Measurements from ENCODE around the gene TMEM19. TPM values are rescaled to one million over a fixed set of nuclear protein-coding genes. Genes with fewer than 3 reads are reported as not detected.

Gene TMEM19
- total RNA-seq, 2 donors from 2014 or later: 16.2 to 29.7 TPM

DNA sequence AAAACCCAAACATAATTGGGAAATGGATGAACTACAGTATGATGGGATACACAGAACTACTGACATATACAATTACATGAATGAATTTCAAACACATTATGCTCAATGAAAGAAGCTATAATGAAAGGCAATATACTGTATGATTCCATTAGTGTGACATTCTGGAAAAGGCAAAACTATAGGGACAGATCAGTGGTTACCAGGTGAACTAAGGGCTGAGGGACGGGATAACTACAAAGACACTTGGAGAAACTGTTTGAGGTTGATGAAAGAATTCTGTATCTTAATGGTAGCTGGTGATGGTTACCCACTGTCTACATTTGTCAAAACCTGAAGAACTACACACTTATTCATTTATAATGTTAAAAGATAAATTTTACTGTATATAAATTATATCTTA is 30.0 kb upstream of the TMEM19 start:
- Mint-ChIP-seq H3K4me3 (peak overlapping the region; percentile 67), H3K36me3 (ENCODE audit: low read depth) (no peaks in the 10 kb centered on the region), H3K4me1 (peaks cover 24% of the 10 kb centered on the region), H3K9me3 (no peaks in the 10 kb centered on the region), H3K27ac (peak overlapping the region; percentile 48), H3K27me3 (no peaks in the 10 kb centered on the region)
- ATAC-seq (replicated peaks): no peak

GRCh38 chr12:71656740-71657139 is 29.1 kb upstream of the TMEM19 start:
- peaks cover 24% of the 10 kb centered on the region for H3K4me1 Mint-ChIP-seq
- no peaks in the 10 kb centered on the region for H3K27me3 Mint-ChIP-seq
- H3K27ac Mint-ChIP-seq: no peak overlapping the region
- ATAC-seq (replicated peaks): no peak
- H3K4me3 Mint-ChIP-seq: peak overlapping the region; percentile 27
- peaks cover 6% of the 10 kb centered on the region for H3K36me3 Mint-ChIP-seq (ENCODE audit: low read depth)
- no peaks in the 10 kb centered on the region for H3K9me3 Mint-ChIP-seq

GRCh38 chr12:71661977-71662530 is 23.8 kb upstream of the TMEM19 start:
- no peak for ATAC-seq (replicated peaks)
- Mint-ChIP-seq H3K36me3 (ENCODE audit: low read depth) (peaks cover 50% of the 10 kb centered on the region), H3K4me3 (peak overlapping the region; percentile 98), H3K27me3 (no peaks in the 10 kb centered on the region), H3K27ac (peak overlapping the region; percentile 100), H3K4me1 (peaks cover 20% of the 10 kb centered on the region), H3K9me3 (no peaks in the 10 kb centered on the region)

DNA sequence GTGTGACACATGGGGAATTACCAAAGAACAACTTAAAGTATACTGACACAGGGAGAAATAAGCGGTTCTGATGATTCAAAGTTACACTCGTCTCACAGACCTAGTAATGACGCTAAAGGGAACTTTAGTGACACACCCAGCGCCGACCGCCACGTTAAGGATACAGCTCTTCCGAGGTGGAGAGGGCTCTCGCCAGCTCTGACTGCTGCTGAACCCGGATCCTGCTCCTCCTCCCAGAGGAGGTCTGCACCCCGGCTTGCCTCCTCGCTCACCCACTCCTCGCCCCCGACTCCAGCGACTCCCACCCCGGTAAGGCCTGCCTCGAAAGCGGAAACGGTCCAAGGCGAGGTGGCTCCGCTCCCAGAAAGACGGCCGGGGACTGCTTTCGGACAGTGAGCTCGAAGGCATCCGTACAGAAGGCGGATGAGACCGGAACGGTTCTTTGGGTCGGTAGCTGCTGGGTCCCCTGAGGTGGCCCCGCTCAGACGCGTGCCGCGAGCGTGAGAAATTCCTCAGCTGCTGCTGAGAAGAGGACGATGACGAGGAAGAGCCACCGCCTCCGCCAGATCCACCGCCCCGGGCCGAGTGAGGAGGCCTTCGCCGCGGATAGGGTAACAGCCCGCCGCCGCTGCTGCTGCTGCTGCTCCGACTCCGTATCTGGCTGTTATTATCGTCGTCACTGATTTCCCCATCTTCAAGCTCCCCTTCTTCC is 22.9 kb upstream of the TMEM19 start:
- peak; percentile 77 for ATAC-seq (replicated peaks)
- peak overlapping the region; percentile 98 for H3K4me3 Mint-ChIP-seq
- no peaks in the 10 kb centered on the region for H3K9me3 Mint-ChIP-seq
- peak overlapping the region; percentile 100 for H3K27ac Mint-ChIP-seq
- no peaks in the 10 kb centered on the region for H3K27me3 Mint-ChIP-seq
- peaks cover 22% of the 10 kb centered on the region for H3K4me1 Mint-ChIP-seq
- peaks cover 50% of the 10 kb centered on the region for H3K36me3 Mint-ChIP-seq (ENCODE audit: low read depth)

- H3K27me3 Mint-ChIP-seq: no peaks in the 10 kb centered on the region
- no peaks in the 10 kb centered on the region for H3K9me3 Mint-ChIP-seq
- peaks cover 20% of the 10 kb centered on the region for H3K4me1 Mint-ChIP-seq
- H3K4me3 Mint-ChIP-seq: peak within 1 kb of the TSS; percentile 98
- peak within 1 kb of the TSS; percentile 100 for H3K27ac Mint-ChIP-seq
- peaks cover 50% of the 10 kb centered on the region for H3K36me3 Mint-ChIP-seq (ENCODE audit: low read depth)
- ATAC-seq (replicated peaks): peak; percentile 81
These were observed 22.1 kb upstream of the TMEM19 start, which contains the start of the genes THAP2 and ZFC3H1 for GRCh38 chr12:71663561-71664410. THAP2 (plus strand) TSS chr12:71664301; CDS start chr12:71664510, 209 bp downstream. ZFC3H1 (minus strand) TSS chr12:71663848; CDS start chr12:71663610, 238 bp downstream.

DNA sequence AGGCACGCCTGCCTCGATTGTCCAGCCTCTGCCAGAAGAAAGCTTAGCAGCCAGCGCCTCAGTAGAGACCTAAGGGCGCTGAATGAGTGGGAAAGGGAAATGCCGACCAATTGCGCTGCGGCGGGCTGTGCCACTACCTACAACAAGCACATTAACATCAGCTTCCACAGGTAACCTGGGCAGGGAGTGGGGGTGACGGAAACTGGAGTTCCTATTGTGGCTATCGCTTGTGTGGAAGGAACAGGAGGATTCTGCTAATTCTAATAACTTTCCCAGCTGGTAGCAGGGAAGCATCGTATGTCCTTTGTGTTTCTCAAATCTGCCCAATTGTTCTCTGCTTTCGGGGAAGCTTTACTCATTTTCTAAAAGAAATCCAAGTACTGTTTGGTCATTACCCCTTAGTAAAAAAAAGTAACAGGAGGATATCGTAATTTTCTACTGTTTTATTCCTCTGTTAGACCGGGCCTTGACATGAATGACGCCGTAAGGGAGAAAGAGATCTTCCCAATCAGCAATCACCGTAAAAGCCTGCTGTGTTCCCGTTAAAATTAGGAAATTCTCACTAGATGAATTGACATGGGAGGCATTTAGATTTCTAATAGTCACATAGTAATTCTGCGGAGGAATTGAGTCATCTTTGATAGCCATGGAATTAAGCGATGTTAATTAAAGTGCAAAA is 21.3 kb upstream of the TMEM19 start:
- peak; percentile 12 for ATAC-seq (replicated peaks)
- Mint-ChIP-seq H3K4me1 (peaks cover 13% of the 10 kb centered on the region), H3K36me3 (ENCODE audit: low read depth) (peaks cover 50% of the 10 kb centered on the region), H3K4me3 (peak overlapping the region; percentile 98), H3K27ac (peak overlapping the region; percentile 100), H3K27me3 (no peaks in the 10 kb centered on the region), H3K9me3 (no peaks in the 10 kb centered on the region)

- H3K36me3 Mint-ChIP-seq (ENCODE audit: low read depth): peaks cover 50% of the 10 kb centered on the region
- ATAC-seq (replicated peaks): no peak
These were observed 20.8 kb upstream of the TMEM19 start for GRCh38 chr12:71665090-71665463.

DNA sequence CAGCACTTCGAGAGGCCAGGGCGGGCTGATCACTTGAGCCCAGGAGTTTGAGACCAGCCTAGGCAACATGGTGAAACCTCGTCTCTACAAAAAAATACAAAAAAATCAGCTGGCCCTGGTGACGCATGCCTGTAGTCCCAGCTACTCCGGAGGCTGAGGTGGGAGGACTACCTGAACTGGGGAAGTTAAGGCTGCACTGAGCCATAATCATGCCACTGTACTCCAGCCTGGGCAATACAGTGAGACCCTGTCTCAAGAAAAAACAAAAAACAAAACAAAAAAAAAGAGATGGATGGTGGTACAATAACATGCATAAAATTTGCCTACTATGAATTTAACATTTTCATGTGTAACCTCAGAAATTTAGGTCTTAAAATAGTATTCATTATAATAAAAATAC is 19.6 kb upstream of the TMEM19 start:
- ATAC-seq (replicated peaks): no peak
- Mint-ChIP-seq H3K4me3 (peak overlapping the region; percentile 98), H3K36me3 (ENCODE audit: low read depth) (peaks cover 49% of the 10 kb centered on the region)

More at GRCh38 chr12:71665090-71665463, 20.8 kb upstream of the TMEM19 start:
- H3K4me3 Mint-ChIP-seq: peak overlapping the region; percentile 98
- H3K4me1 Mint-ChIP-seq: peaks cover 13% of the 10 kb centered on the region
- H3K27ac Mint-ChIP-seq: peak overlapping the region; percentile 100
- H3K9me3 Mint-ChIP-seq: no peaks in the 10 kb centered on the region
- H3K27me3 Mint-ChIP-seq: no peaks in the 10 kb centered on the region

GRCh38 chr12:71671311-71671710 is 14.6 kb upstream of the TMEM19 start:
- Mint-ChIP-seq H3K27me3 (no peaks in the 10 kb centered on the region), H3K4me3 (no peak overlapping the region), H3K27ac (no peak overlapping the region), H3K9me3 (no peaks in the 10 kb centered on the region), H3K36me3 (ENCODE audit: low read depth) (no peaks in the 10 kb centered on the region), H3K4me1 (peaks cover 5% of the 10 kb centered on the region)
- no peak for ATAC-seq (replicated peaks)

More for the DNA sequence above, 19.6 kb upstream of the TMEM19 start:
- H3K9me3 Mint-ChIP-seq: no peaks in the 10 kb centered on the region
- H3K27me3 Mint-ChIP-seq: no peaks in the 10 kb centered on the region
- peaks cover 13% of the 10 kb centered on the region for H3K4me1 Mint-ChIP-seq
- peak overlapping the region; percentile 100 for H3K27ac Mint-ChIP-seq

DNA sequence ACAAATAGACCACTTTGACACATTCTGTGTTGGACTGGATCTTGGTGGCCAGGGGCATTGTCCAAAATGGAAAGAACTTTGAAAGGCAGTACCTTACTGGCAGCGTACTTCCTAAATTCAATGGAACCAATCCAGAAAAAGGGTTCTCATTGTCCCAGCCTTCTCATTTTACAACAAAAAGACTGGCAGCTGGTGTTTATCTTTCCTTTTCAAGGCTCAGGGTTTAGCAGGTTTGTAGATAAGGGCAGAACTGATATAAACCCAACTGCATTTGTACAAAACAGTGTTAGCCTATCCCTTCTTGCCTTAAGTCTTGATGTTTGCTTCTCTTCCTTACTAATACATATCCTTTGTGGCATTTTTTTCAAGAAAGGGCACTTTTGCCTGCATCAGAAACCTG is 14.1 kb upstream of the TMEM19 start:
- no peaks in the 10 kb centered on the region for H3K9me3 Mint-ChIP-seq
- no peak for ATAC-seq (replicated peaks)
- peaks cover 4% of the 10 kb centered on the region for H3K4me1 Mint-ChIP-seq
- H3K4me3 Mint-ChIP-seq: no peak overlapping the region
- no peaks in the 10 kb centered on the region for H3K27me3 Mint-ChIP-seq
- H3K27ac Mint-ChIP-seq: no peak overlapping the region
- peaks cover 5% of the 10 kb centered on the region for H3K36me3 Mint-ChIP-seq (ENCODE audit: low read depth)

DNA sequence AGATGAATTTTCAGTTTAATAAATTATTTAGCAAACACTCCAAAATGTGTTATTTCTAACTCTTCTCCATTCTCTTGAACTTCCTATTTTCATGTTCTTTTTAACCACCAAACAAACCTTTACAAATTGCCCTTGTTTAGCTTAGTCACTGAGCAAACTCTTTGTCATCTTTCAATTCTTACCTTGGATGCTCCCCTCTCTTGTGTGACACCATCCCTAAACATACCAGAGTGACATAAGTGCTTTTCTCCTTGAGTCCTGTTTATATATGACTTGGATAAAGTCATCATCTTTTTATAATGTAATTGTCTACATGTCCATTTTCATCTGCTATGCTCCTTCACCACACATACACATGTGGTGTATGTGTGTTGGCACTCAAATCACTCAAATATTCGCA is 3.4 kb upstream of the TMEM19 start:
- Mint-ChIP-seq H3K9me3 (no peaks in the 10 kb centered on the region), H3K36me3 (ENCODE audit: low read depth) (no peaks in the 10 kb centered on the region), H3K4me1 (no peaks in the 10 kb centered on the region), H3K27ac (no peak overlapping the region), H3K4me3 (no peak overlapping the region), H3K27me3 (no peaks in the 10 kb centered on the region)
- no peak for ATAC-seq (replicated peaks)

DNA sequence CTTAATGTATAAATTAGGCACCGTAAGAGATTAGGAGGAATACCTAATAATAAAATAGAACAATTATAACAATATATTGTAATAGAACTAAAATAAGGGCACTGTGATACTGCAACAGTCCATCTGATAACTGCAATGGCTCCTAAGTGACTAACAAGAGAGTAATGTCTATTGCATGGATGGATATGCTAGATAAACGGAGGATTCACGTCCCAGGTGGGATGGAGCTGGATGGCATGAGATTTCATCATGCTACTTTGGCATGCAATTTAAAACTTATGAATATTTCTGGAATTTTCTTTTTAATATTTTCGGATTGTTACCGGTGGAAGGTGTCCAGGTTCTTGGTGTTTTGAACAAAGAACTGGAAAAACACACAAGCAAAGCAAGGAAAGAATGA is 2.2 kb upstream of the TMEM19 start:
- ATAC-seq (replicated peaks): no peak
- Mint-ChIP-seq H3K4me1 (peaks cover 6% of the 10 kb centered on the region), H3K36me3 (ENCODE audit: low read depth) (no peaks in the 10 kb centered on the region), H3K4me3 (peak overlapping the region; percentile 93), H3K27me3 (no peaks in the 10 kb centered on the region), H3K9me3 (no peaks in the 10 kb centered on the region), H3K27ac (no peak overlapping the region)

DNA sequence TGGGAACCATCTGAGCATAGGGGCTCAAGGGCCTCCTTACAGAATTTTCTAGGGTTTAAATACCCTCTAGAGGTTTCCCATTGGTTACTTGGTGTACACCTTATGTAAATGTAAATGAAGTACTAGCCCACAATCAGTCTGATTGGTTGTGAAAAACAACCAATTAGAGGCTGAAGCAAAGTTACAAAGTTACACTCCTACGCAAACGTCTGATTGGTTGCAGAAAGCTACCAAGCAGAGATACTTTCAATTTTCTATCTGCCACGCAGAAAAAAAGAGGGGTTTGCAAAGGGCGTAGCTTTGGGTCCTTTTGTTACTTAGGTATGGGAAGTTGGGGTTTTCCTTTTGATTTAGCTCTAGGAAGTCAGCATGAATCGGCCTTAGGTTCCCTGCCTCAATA is 1.8 kb upstream of the TMEM19 start:
- ATAC-seq (replicated peaks): peak; percentile 22
- Mint-ChIP-seq H3K27me3 (no peaks in the 10 kb centered on the region), H3K4me1 (peaks cover 6% of the 10 kb centered on the region), H3K4me3 (peak overlapping the region; percentile 93), H3K27ac (no peak overlapping the region), H3K36me3 (ENCODE audit: low read depth) (no peaks in the 10 kb centered on the region), H3K9me3 (no peaks in the 10 kb centered on the region)

GRCh38 chr12:71685312-71685906 is 473 bp upstream of the TMEM19 start:
- no peak for ATAC-seq (replicated peaks)
- Mint-ChIP-seq H3K4me1 (peaks cover 6% of the 10 kb centered on the region), H3K9me3 (no peaks in the 10 kb centered on the region), H3K36me3 (ENCODE audit: low read depth) (no peaks in the 10 kb centered on the region), H3K27ac (peak overlapping the region; percentile 69), H3K4me3 (peak overlapping the region; percentile 93), H3K27me3 (no peaks in the 10 kb centered on the region)

All from activated T-helper 17 cell treated with anti-CD3 and anti-CD28 coated beads, Interleukin-2, amount 50 U/mL, for 72 hours (primary cell).